OCI-LY7 (cell line): ENCODE data around the gene RXRA.

Source experiments
- EZH2phosphoT487 ChIP-seq: fragments of 200-600 bp; sonication (generic); IDR thresholded peaks from 2 replicates; pipeline ENCODE4 v1.6.1; 2018; ENCODE audit warnings: low read depth, borderline replicate concordance, mild to moderate bottlenecking, mixed run types, antibody characterized with exemption, low read length, moderate library complexity, mixed read lengths
- TF ChIP-seq, protein P1 (sequence below): fragments of 200-600 bp; sonication (generic); conservative IDR thresholded peaks from 2 replicates; pipeline ENCODE4 v1.5.1; 2014; ENCODE audit warnings: mild to moderate bottlenecking, antibody characterized with exemption, low read length, moderate library complexity, mixed read lengths

DNA sequence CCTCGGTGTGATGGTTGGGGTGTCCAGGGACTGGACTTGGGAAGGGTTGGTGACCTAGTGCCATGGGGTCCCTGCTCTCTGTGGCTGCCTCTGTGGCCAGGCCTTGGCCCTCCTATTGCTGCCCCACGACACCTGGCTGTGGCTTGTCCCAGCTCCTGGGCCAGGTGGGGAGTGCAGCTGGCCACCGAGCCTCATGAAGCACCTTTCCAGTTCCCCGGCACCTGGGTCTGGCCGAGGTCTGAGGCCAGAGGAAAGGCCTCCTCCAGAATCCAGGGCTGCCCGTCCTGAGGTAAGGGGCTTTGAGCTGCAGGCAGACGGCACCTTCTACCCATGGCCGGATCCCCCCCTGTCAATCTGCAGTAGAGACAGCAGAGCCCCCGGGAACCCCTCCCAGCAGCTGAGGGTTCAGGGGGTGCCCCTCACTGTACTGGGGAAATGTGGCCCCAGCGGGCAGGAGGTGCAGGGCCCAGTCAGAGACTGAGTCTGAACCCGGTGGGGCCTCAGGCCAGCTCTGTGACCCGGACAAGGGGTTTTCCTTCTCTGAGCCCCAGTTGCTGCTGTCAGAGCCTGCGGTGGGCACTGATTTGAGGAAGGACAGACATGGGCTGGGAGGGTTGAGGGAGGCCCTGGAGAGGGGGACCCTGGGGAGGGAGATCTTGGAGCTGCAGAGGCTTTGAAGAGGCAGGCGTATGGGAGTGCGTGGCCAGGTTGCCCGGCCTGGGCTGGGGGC lies 54.5 kb downstream of the RXRA start:
- no peak for TF ChIP-seq EZH2phosphoT487
- TF ChIP-seq, protein P1, sequence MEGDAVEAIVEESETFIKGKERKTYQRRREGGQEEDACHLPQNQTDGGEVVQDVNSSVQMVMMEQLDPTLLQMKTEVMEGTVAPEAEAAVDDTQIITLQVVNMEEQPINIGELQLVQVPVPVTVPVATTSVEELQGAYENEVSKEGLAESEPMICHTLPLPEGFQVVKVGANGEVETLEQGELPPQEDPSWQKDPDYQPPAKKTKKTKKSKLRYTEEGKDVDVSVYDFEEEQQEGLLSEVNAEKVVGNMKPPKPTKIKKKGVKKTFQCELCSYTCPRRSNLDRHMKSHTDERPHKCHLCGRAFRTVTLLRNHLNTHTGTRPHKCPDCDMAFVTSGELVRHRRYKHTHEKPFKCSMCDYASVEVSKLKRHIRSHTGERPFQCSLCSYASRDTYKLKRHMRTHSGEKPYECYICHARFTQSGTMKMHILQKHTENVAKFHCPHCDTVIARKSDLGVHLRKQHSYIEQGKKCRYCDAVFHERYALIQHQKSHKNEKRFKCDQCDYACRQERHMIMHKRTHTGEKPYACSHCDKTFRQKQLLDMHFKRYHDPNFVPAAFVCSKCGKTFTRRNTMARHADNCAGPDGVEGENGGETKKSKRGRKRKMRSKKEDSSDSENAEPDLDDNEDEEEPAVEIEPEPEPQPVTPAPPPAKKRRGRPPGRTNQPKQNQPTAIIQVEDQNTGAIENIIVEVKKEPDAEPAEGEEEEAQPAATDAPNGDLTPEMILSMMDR, result no peak
